ENCODE measurements around the gene KRTAP4-5. TPM values are rescaled to one million over a fixed set of nuclear protein-coding genes. Genes with fewer than 3 reads are reported as not detected.
"Not testable (repeated sequence)": the region's sequence is repeated elsewhere in the genome, so short reads cannot be mapped to it uniquely, and the experiment has no call there.

KRTAP4-5 gene
- total RNA-seq, 1 donor from 2014 or later: not detected

DNA sequence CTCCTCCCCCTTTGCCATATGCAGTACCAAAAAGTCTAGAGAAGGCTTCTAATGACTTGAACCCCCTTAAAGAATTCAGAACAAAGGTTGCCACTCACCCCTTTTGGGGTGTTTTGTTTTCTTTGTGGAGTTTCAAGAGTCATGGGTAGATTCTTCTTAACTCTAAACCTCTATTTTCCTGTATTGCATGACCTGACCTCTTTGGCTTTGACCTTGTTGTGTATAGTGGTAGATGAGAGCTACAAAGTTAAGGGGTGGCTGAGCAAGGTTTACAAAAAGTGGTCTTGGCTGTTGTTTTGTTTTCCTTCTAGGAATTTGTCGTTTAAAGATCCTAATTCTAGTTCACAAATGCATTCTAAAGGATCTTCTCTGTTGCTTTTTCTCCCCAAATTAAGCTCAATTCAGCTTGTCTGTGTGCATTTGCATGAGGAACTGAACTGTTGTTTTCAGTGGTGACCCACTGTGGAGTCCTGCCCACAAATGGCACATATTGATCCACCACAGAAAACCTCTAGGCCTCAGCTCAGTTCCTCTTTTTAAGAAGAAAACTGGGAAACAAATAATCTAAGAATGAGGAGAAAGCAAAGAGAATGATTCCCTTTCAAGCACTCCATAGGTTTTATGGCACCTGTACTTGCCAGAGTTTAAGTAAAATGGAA is 40.8 kb downstream of the KRTAP4-5 start:
- intact Hi-C loops (cut with micrococcal nuclease): not testable (repeated sequence)

DNA sequence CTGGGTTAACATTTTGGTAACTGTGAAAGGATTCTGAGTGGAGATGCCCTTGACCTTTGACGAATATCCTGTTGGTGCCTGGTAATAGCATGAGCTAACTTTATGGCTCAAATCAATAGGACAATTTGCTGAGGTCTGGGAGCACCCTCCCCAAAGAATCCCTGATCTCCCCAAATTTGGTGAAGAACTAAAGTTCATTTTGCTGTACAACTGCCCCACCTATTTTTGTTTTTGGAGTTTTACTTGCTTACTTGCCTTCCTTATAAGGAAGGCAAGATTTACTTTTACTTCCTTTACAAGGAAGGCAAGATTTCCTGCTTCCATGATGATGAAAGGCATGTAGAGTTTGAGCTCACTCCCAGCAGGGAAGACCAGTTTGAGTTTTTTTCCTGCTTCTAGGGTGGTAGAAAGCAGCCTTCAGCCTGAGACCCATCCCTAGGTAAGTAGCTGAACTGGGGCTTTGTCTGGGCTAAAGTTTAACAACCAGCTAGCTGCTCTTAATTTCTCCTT is 41.6 kb downstream of the KRTAP4-5 start:
- intact Hi-C loops (cut with micrococcal nuclease): no loop called here

DNA sequence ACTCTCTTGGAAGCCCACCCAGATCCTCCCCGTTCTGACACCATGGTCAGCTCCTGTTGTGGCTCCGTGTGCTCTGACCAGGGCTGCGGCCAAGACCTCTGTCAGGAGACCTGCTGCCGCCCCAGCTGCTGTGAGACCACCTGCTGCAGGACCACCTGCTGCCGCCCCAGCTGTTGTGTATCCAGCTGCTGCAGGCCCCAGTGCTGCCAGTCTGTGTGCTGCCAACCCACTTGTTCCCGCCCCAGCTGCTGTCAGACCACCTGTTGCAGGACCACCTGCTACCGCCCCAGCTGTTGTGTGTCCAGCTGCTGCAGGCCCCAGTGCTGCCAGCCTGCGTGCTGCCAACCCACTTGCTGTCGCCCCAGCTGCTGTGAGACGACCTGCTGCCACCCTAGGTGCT is 44.3 kb downstream of the KRTAP4-5 start, which contains the start of gene KRTAP4-9:
Gene KRTAP4-9, plus strand, starts transcription at position 43 of the 400 bp plus-strand sequence. Its CDS starts 0 bp downstream, at position 43.
- intact Hi-C loops (cut with micrococcal nuclease): not testable (repeated sequence)

DNA sequence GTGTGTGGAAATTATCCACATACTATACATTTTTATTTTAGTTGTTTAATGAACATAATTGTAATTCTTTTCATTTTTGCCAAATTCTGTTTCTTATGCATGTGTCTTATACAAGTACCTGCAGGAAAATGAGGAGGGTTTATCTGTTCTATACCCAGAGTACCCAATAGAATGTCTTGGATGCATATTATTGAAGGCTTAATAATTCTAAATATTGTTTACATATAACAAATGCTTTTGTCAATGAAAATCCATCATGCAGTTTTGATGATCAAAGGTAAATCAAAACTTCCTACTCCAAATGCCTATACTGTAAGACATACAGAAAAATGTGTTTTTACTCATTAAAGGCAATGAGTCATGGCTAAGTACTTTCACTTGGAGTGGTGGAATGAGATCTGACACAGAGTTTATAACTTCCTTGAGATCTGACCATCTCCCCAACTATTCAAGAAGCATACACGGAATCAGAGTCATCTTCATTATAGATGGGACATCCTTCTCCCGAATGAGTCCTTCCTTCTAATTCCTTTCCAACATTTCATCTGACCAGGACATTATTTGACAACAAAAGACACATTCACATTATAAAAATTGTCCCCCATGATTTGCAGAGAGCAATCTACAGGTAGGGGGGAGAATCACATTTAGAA is 45.1 kb downstream of the KRTAP4-5 start:
- intact Hi-C loops (cut with micrococcal nuclease): not testable (repeated sequence)

DNA sequence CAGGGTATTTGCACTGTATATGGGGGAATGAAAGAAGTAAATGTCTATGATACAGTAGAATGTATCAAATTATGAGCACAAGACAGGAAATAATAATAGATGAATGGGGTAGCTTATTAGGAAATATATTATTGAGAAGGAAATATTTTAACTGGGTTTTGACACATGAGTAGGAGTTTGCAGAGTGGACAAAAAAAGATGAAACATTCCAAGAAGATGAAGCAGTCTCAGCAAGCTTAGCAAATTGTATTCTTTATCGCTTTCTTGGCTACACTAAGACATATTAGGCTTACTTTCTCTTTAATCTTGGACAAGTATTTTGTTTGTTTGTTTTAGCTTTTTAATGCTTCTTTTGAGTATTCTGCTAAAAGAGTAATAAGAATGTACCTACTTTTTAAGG is 45.7 kb downstream of the KRTAP4-5 start:
- intact Hi-C loops (cut with micrococcal nuclease): no loop called here

DNA sequence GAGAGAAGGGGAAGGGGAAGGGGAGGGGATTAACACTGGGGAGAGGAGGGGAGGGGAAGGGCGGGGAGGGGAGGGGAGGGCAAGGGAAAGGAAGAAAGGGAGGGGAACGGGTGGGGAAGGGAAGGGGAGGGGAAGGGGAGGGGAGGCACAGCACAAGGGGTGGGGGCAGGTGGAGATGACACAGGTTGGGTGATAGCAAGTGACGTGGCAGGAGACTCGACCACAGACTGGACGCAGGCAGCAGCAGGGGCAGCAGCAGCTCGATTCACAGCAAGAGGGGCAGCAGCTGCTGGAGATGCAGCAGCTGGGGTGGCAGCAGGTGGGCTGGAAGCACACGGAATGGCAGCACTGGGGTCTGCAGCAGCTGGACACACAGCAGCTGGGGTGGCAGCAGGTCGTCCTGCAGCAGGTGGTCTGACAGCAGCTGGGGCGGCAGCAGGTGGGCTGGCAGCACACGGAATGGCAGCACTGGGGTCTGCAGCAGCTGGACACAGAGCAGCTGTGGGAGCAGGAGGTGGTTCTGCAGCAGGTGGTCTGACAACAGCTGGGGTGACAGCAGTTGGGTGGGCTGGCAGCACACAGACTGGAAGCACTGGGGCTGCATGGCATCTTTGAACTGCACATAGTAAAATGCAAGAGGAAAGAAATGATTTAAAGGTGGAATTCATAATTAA is 47.9 kb downstream of the KRTAP4-5 start, which contains the start of gene KRTAP4-16:
Gene KRTAP4-16, minus strand, starts transcription at position 624 of the 674 bp plus-strand sequence. Its CDS starts 0 bp downstream, at position 624.
- intact Hi-C loops (cut with micrococcal nuclease): no loop called here

DNA sequence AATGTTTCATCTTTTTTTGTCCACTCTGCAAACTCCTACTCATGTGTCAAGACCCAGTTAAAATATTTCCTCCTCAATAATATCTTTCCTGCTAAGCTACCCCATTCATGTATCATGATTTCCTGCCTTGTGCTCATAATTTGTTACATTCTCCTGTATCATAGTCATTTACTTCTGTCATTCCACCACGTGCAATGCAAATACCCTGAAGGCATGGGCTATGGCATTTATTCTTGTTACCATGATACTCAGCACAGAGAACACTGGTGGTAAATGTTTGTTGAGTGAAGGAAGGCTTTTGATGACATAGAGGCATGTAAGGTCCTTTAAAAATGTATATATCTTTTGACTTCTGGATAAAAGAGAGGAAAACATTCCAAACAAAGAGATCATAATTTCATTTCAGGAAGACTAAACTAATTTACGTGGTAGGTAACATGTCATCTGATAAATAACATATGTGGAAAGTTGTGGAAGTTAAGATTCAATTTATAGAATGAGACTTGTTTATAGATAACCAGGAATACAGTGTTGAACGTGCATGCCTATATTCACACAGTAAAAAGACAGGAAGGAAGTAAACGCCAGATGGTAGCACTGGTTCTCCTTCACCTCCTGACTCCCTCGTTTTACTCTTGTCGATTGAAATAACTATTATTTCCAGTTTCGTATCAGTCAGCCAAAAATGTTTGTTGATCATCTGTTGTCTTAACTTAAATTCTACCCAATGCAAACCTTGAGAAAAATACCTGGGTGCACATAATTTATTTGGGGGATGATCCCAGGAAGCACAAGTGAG is 49.7 kb downstream of the KRTAP4-5 start:
- intact Hi-C loops (cut with micrococcal nuclease): not testable (repeated sequence)

Other genes starting within 250 kb of the KRTAP4-5 start
- not detected in 2 replicates for gene KRT23, start 212.2 kb downstream of the KRTAP4-5 start, total RNA-seq
- gene KRT39, start 182.9 kb downstream of the KRTAP4-5 start, total RNA-seq: not detected in 2 replicates
- gene KRT40, start 165.5 kb downstream of the KRTAP4-5 start, total RNA-seq: not detected in 2 replicates
- gene KRTAP3-3, start 155.7 kb downstream of the KRTAP4-5 start, total RNA-seq: not detected in 2 replicates
- gene KRTAP3-2, start 149.9 kb downstream of the KRTAP4-5 start, total RNA-seq: not detected in 2 replicates
- gene KRTAP3-1, start 140.7 kb downstream of the KRTAP4-5 start, total RNA-seq: not detected in 2 replicates
- gene KRTAP1-5, start 122.6 kb downstream of the KRTAP4-5 start, total RNA-seq: not detected in 2 replicates
- gene KRTAP1-4, start 119.6 kb downstream of the KRTAP4-5 start, total RNA-seq: not detected in 2 replicates
- gene KRTAP1-3, start 115.0 kb downstream of the KRTAP4-5 start, total RNA-seq: not detected in 2 replicates
- not detected in 2 replicates for gene KRTAP1-1, start 108.4 kb downstream of the KRTAP4-5 start, total RNA-seq
- not detected in 2 replicates for gene KRTAP2-1, start 102.5 kb downstream of the KRTAP4-5 start, total RNA-seq
- not detected in 2 replicates for gene KRTAP2-2, start 94.6 kb downstream of the KRTAP4-5 start, total RNA-seq
- gene KRTAP2-3, start 89.7 kb downstream of the KRTAP4-5 start, total RNA-seq: not detected in 2 replicates
- gene KRTAP2-4, start 83.9 kb downstream of the KRTAP4-5 start, total RNA-seq: not detected in 2 replicates
- not detected in 2 replicates for gene KRTAP4-7, start 65.7 kb downstream of the KRTAP4-5 start, total RNA-seq
- not detected in 2 replicates for gene KRTAP4-8, start 51.7 kb downstream of the KRTAP4-5 start, total RNA-seq
- not detected in 2 replicates for gene KRTAP4-16, start 47.6 kb downstream of the KRTAP4-5 start, total RNA-seq
- not detected in 2 replicates for gene KRTAP4-9, start 44.4 kb downstream of the KRTAP4-5 start, total RNA-seq
- gene KRTAP4-11, start 31.5 kb downstream of the KRTAP4-5 start, total RNA-seq: not detected in 2 replicates
- gene KRTAP4-12, start 25.6 kb downstream of the KRTAP4-5 start, total RNA-seq: not detected in 2 replicates
- not detected in 2 replicates for gene KRTAP4-6, start 9.3 kb downstream of the KRTAP4-5 start, total RNA-seq
- gene KRTAP4-4, start 10.9 kb upstream of the KRTAP4-5 start, total RNA-seq: not detected in 2 replicates
- gene KRTAP4-3, start 18.4 kb upstream of the KRTAP4-5 start, total RNA-seq: not detected in 2 replicates
- not detected in 2 replicates for gene KRTAP4-2, start 28.4 kb upstream of the KRTAP4-5 start, total RNA-seq
- not detected in 2 replicates for gene KRTAP4-1, start 35.1 kb upstream of the KRTAP4-5 start, total RNA-seq
- gene KRTAP9-1, start 40.1 kb upstream of the KRTAP4-5 start, total RNA-seq: not detected in 2 replicates
- not detected in 2 replicates for gene KRTAP9-2, start 76.8 kb upstream of the KRTAP4-5 start, total RNA-seq
- not detected in 2 replicates for gene KRTAP9-3, start 82.6 kb upstream of the KRTAP4-5 start, total RNA-seq
- gene KRTAP9-8, start 88.2 kb upstream of the KRTAP4-5 start, total RNA-seq: not detected in 2 replicates
- gene KRTAP9-4, start 99.9 kb upstream of the KRTAP4-5 start, total RNA-seq: not detected in 2 replicates
- gene KRTAP9-9, start 105.6 kb upstream of the KRTAP4-5 start, total RNA-seq: not detected in 2 replicates
- gene KRTAP9-6, start 115.6 kb upstream of the KRTAP4-5 start, total RNA-seq: not detected in 2 replicates
- not detected in 2 replicates for gene KRTAP9-7, start 125.9 kb upstream of the KRTAP4-5 start, total RNA-seq
- not detected in 2 replicates for gene KRTAP29-1, start 153.0 kb upstream of the KRTAP4-5 start, total RNA-seq
- not detected in 2 replicates for gene KRTAP16-1, start 159.5 kb upstream of the KRTAP4-5 start, total RNA-seq
- not detected in 2 replicates for gene KRTAP17-1, start 165.9 kb upstream of the KRTAP4-5 start, total RNA-seq
- gene KRT33A, start 201.0 kb upstream of the KRTAP4-5 start, total RNA-seq: not detected in 2 replicates
- not detected in 2 replicates for gene KRT33B, start 220.0 kb upstream of the KRTAP4-5 start, total RNA-seq
- gene KRT34, start 232.5 kb upstream of the KRTAP4-5 start, total RNA-seq: not detected in 2 replicates
- not detected in 2 replicates for gene KRT31, start 247.8 kb upstream of the KRTAP4-5 start, total RNA-seq

Data from T-helper 1 cell treated with Interleukin-12 subunit alpha and Interleukin-12 subunit beta and Interleukin-4 antibody, amounts not matched to agents 30 ng/mL and 1 ng/mL, for 36 hours (primary cell).